ENCODE measurements around the gene COQ10A. TPM values are rescaled to one million over a fixed set of nuclear protein-coding genes. Genes with fewer than 3 reads are reported as not detected.
A peak's percentile ranks its signal among the peaks of the same experiment; 100 is the strongest.

The COQ10A gene
- total and polyA plus RNA-seq, 7 donors: 16.2 to 105 (median 63.1) TPM

GRCh38 chr12:56299308-56299852, 32.6 kb downstream of the COQ10A start:
- Histone ChIP-seq H3K4me3 (peak overlapping the region; percentile 96), H3K9me3 (no peaks in the 10 kb centered on the region), H3K4me1 (peaks cover 60% of the 10 kb centered on the region), H3K36me3 (ENCODE audit: insufficient read depth in 1 of 2, low read depth in 1 of 2) (peaks cover 0 to 27% of the 10 kb centered on the region in 2 donors), H3K27ac (peak overlapping the region; percentile 92), H3K27me3 (ENCODE audit: insufficient read depth in 3 of 3, low read length in 2 of 3) (no peaks in the 10 kb centered on the region)
- peak in 3 of 4 donors; percentile 3 to 10 (median 4) for ATAC-seq
- no peak for TF ChIP-seq CTCF (IDR thresholded peaks at IDR 0.05)
- intact Hi-C loops (cut with DNase I): no loop called here
- no peak for DNase-seq
- WGBS, 3 donors: 0 to 1% (median 0%) methylated on average over 10 of the region's 10 CpGs

- H3K27ac ChIP-seq: peak within 1 kb of the TSS; percentile 92
- peak; percentile 99 for DNase-seq
- H3K4me1 ChIP-seq: peaks cover 56% of the 10 kb centered on the region
- no peaks in the 10 kb centered on the region for H3K9me3 ChIP-seq
- intact Hi-C loops (cut with DNase I): no loop called here
- ATAC-seq: peak; percentile 94 to 98 (median 96)
- TF ChIP-seq CTCF (IDR thresholded peaks at IDR 0.05): no peak
- peak within 1 kb of the TSS; percentile 96 for H3K4me3 ChIP-seq
- no peaks in the 10 kb centered on the region for H3K27me3 ChIP-seq (ENCODE audit: insufficient read depth in 3 of 3, low read length in 2 of 3)
- peaks cover 0 to 33% of the 10 kb centered on the region in 2 donors for H3K36me3 ChIP-seq (ENCODE audit: insufficient read depth in 1 of 2, low read depth in 1 of 2)
- 0 to 1% (median 0%) methylated on average over 45 to 63 of the region's 63 CpGs for WGBS, 3 donors
Observed at GRCh38 chr12:56299853-56300643, 33.3 kb downstream of the COQ10A start, which contains the start of gene CS. Gene CS (minus strand): TSS chr12:56300330. CDS start chr12:56300201, 129 bp downstream.

GRCh38 chr12:56300644-56301464, 34.1 kb downstream of the COQ10A start:
- no peak for TF ChIP-seq CTCF (IDR thresholded peaks at IDR 0.05)
- H3K4me1 ChIP-seq: peaks cover 56% of the 10 kb centered on the region
- no peaks in the 10 kb centered on the region for H3K9me3 ChIP-seq
- peak overlapping the region; percentile 96 for H3K4me3 ChIP-seq
- intact Hi-C loops (cut with DNase I): no loop called here
- 18 to 25% (median 23%) methylated on average over 21 of the region's 21 CpGs for WGBS, 3 donors
- H3K27me3 ChIP-seq (ENCODE audit: insufficient read depth in 3 of 3, low read length in 2 of 3): no peaks in the 10 kb centered on the region
- ATAC-seq (peak; percentile 30 to 60 (median 52)), DNase-seq (no peak)
- peaks cover 0 to 40% of the 10 kb centered on the region in 2 donors for H3K36me3 ChIP-seq (ENCODE audit: insufficient read depth in 1 of 2, low read depth in 1 of 2)
- H3K27ac ChIP-seq: peak overlapping the region; percentile 92

GRCh38 chr12:56304276-56304675, 37.5 kb downstream of the COQ10A start:
- DNase-seq (no peak), ATAC-seq (no peak)
- Histone ChIP-seq H3K4me1 (peaks cover 25% of the 10 kb centered on the region), H3K27me3 (ENCODE audit: insufficient read depth in 3 of 3, low read length in 2 of 3) (no peaks in the 10 kb centered on the region), H3K9me3 (no peaks in the 10 kb centered on the region), H3K27ac (no peak overlapping the region), H3K4me3 (no peak overlapping the region), H3K36me3 (ENCODE audit: insufficient read depth in 1 of 2, low read depth in 1 of 2) (peaks cover 4 to 56% of the 10 kb centered on the region in 2 donors)
- WGBS, 3 donors: 94 to 97% (median 94%) methylated on average over 3 of the region's 3 CpGs
- intact Hi-C loops (cut with DNase I): no loop called here
- no peak for TF ChIP-seq CTCF (IDR thresholded peaks at IDR 0.05)

Data from psoas muscle (tissue), 8 donors.